ENCODE measurements around the gene FANCC.
A peak's percentile ranks its signal among the peaks of the same experiment; 100 is the strongest.

GRCh38 chr9:95124582-95125367, 192.7 kb downstream of the FANCC start:
- TF ChIP-seq CTCF (IDR thresholded peaks at IDR 0.05; ENCODE audit: control extremely low read depth in 1 of 3, insufficient read depth in 1 of 3, low read depth in 1 of 3, low read length in 3 of 3) (peak; percentile 64 to 82 (median 68)), KDM1A (IDR thresholded peaks at IDR 0.05; ENCODE audit: borderline replicate concordance, low read length) (no peak), NRF1 (IDR thresholded peaks at IDR 0.05; ENCODE audit: low read depth, low read length) (no peak), TAF1 (IDR thresholded peaks at IDR 0.05; ENCODE audit: low read depth, low read length) (no peak), CTBP2 (IDR thresholded peaks at IDR 0.05; ENCODE audit: borderline replicate concordance, insufficient read depth, insufficient read length, low read length) (no peak), YY1 (IDR thresholded peaks at IDR 0.05; ENCODE audit: low read depth, low read length) (no peak), JUN (IDR thresholded peaks at IDR 0.05; ENCODE audit: low read depth, low read length) (no peak), CREB1 (IDR thresholded peaks at IDR 0.05) (no peak), POLR2A (IDR thresholded peaks at IDR 0.05; ENCODE audit: control extremely low read depth in 1 of 2, low read depth in 2 of 2, low read length in 2 of 2) (no peak), CEBPB (IDR thresholded peaks at IDR 0.05; ENCODE audit: low read depth, low read length) (no peak), SIX5 (IDR thresholded peaks at IDR 0.05; ENCODE audit: low read depth, low read length) (no peak), RFX5 (IDR thresholded peaks at IDR 0.05; ENCODE audit: borderline replicate concordance, low read depth, low read length) (no peak), TCF12 (IDR thresholded peaks at IDR 0.05; ENCODE audit: low read depth, low read length) (no peak)
- TF ChIP-seq, protein P1, sequence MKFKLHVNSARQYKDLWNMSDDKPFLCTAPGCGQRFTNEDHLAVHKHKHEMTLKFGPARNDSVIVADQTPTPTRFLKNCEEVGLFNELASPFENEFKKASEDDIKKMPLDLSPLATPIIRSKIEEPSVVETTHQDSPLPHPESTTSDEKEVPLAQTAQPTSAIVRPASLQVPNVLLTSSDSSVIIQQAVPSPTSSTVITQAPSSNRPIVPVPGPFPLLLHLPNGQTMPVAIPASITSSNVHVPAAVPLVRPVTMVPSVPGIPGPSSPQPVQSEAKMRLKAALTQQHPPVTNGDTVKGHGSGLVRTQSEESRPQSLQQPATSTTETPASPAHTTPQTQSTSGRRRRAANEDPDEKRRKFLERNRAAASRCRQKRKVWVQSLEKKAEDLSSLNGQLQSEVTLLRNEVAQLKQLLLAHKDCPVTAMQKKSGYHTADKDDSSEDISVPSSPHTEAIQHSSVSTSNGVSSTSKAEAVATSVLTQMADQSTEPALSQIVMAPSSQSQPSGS (IDR thresholded peaks at IDR 0.05; ENCODE audit: low read length) = no peak
